Measurements from ENCODE around the gene FDX2.

Gene FDX2

DNA sequence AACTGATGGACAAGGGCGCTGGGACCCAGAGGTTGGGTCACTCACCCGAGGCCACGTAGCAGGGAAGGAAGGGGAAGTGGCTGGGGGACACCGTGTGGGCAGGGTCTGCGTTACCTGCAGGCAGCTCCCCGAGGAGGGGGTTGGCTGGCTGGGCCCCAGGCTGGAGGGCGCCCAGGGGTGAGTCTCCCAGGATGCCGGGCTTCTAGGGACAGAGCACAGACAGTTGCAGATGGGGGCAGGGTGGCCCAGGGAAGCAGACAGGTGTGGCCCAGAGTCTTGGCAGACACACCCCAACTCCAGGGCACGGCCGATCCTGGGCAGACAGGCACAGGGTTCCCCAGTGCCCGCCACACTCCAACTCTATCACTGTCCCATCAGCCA lies 5.6 kb upstream of the FDX2 start:
- no peak for DNase-seq (ENCODE audit: low spot score)
- TF ChIP-seq, protein P1, sequence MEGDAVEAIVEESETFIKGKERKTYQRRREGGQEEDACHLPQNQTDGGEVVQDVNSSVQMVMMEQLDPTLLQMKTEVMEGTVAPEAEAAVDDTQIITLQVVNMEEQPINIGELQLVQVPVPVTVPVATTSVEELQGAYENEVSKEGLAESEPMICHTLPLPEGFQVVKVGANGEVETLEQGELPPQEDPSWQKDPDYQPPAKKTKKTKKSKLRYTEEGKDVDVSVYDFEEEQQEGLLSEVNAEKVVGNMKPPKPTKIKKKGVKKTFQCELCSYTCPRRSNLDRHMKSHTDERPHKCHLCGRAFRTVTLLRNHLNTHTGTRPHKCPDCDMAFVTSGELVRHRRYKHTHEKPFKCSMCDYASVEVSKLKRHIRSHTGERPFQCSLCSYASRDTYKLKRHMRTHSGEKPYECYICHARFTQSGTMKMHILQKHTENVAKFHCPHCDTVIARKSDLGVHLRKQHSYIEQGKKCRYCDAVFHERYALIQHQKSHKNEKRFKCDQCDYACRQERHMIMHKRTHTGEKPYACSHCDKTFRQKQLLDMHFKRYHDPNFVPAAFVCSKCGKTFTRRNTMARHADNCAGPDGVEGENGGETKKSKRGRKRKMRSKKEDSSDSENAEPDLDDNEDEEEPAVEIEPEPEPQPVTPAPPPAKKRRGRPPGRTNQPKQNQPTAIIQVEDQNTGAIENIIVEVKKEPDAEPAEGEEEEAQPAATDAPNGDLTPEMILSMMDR (IDR thresholded peaks at IDR 0.05; ENCODE audit: extremely low read depth, missing control alignments): no peak

DNA sequence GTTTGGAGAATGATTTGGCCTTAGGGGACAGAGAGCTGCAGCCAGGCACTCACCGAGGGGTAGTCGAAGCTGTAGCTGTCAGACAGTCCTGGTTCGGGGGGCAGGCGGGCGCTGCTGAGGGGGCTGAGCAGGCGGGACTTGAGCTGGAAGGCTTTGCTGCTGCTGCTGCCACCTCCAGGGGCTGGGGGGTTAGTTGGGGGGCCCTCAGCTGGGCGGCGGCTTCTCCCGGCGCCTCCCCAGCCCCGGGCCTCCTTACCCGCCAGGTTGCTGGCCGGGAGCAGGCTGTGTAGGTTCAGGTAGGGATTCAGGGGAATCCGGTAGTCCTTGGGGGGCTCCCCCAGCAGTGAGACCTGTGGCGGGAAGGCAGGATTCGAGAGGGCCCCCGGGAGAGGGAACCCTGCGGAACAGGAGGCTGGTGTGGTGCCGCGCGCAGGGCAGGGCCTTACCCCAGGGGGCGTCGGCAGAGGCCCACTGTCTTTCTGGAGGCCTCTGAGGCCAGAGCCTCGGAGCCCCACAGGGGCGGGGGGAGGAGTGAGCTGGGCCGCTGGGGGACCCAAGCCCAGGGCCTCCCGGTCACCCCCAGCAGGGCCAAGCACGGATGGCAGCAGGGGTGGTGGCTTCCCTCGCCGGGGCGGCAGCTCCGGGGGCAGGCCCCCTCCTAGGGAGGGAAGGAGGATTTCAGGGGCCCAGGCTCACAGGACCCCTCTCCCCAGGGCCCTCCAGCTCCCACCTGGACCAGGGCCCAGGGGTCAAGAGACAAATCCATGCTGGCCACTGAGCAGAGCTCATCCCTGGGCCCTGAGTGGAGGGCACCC lies 5.0 kb upstream of the FDX2 start:
- TF ChIP-seq, protein P1 (IDR thresholded peaks at IDR 0.05; ENCODE audit: extremely low read depth, missing control alignments): no peak
- DNase-seq (ENCODE audit: low spot score): no peak

DNA sequence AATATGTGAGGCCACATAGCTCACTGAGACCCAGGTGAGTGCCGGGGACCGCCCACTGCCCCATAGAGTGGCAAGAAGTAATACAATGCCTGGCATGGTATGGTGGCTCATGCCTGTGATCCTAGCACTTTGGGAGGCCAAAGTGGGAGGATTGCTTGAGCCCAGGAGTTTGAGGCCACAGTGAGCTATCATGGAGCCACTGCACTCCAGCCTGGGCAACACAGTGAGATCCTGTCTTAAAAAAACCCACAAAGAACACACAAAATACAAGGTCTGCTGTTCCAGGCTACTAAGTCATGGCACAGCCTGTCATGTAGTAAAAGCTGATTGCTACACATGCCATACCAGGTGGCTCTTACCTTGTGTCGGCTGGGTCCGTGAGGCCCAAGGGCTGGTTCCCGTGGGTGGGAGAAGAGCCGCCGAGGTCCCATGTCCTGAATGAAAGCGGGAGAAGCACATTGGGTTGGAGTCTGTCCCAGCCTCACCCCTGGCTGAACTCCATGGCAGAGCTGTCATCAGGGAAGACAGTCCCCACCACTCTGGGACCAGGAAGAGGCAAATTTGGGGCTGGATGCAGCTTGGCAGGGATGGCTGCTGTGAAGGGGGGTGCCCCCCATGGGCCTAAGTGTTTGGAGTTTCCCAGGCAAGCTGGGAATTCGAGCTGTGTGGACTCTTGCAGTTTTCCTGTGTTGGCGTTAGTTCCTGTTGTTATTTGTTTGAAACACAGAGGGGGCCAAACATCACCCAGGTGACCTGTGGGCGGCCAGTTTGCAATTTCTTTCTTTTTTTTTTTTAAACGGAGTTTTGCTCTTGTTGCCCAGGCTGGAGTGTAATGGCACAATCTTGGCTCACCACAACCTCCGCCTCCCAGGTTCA lies 3.2 kb upstream of the FDX2 start:
- TF ChIP-seq, protein P1 (IDR thresholded peaks at IDR 0.05; ENCODE audit: extremely low read depth, missing control alignments): no peak
- DNase-seq (ENCODE audit: low spot score): no peak

DNA sequence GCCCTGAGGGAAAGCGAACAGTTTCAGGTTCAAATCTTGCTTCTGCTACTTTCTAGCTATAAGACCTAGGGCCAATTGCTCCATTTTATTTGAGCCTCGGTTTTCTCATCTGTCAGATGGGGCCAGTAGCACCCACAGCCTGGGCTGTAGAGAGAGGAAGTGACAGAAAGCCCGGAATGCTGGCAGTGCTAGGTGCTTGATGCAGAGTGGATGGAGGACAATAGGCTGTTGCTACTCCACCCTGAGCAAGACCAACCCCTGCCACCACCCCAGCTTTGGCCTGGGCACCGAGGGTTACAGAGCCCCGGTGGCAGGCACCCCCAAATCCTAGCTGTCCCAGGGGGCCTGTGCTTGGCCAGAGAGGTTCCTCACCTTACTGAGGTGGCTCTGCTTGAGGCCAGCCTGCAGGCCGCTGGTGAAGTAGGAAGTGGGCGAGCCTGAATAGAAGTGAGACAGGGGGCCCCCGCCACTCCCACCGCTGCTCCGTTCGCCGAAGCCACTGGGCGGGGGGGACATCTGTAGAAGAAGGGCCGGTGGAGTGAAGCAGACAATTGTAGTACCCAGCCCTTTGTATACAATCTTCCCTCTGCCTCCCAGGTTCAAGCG lies 2.1 kb upstream of the FDX2 start:
- DNase-seq (ENCODE audit: low spot score): no peak
- TF ChIP-seq, protein P1 (IDR thresholded peaks at IDR 0.05; ENCODE audit: extremely low read depth, missing control alignments): no peak

DNA sequence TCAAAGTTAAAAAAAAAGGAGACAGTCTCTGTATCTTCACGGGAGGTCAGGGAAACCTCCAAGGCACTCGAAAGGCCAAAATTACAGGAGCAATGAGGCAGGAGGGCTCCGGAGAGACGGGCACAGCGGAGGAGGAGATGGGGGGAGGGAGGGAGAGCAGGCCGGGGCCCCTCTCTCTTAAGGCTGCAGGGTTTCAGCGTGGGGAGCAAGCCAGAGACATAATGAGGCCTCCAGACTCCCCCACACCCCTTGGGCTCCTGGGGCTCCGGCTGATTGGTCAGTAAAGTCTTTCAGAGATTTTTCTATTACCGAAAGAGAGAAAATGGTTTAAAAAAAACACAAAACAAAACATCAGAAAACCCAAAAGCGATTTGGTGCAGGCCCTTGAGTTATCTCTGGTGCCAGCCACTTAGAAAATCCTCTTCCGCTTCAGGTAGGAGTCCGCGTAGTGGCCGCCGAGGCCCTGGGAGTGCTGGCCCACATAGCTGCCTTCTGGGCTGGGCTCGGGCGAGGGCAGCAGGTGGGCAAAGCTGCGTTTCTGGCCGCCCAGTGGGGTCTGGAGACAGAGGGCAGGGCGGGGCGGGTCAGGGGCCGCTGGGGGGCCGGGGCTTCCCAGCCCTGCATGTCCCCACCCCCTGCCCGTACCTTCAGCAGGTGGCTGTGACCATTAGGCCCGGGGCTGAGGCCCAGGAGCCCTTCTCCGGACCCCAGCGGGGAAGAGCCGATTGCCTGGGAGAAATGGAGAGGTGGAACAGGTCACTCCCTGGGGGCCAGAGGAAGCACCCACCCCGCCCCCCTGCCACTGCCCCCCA lies 1.4 kb upstream of the FDX2 start:
- TF ChIP-seq, protein P1 (IDR thresholded peaks at IDR 0.05; ENCODE audit: extremely low read depth, missing control alignments): no peak
- DNase-seq (ENCODE audit: low spot score): no peak

DNA sequence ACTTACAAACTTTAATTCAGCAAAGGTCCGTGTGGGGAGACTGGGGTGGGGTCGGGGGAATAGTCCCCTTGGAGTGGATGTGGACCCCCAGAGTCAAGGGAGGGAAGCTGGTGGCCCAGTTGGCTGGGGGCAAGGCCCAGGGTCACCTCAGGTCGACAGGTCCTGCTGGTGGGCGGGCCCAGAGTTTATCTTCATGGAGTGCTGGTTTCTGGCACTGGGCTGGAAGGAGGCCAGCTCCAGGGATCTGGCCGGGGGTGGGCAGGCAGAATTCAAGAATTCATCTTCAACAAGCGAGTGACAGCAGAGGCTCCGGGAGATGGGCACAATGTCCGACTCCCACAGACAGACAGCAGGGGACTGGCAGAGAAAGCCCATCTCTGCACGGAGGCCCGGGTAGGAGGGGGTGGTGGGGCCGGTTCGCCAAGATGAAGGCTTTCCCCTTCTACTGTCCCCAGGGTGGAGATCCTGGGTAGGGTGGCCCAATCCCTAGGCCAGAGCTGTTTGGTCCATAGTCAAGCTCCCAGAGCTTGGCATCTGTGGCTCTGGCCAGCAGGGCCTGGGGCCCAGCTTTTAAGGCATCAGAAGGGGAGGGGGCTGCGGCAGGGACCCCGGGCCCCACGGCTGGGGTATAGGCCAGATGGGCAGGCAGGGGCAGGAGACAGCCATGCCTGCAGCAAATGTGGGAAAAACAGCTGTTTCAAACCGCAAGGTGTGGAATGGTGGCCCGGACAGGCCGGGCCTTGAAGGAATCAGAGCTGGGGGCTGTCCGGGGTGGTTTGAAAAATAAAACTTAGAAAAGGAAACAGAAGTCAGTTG lies 622 bp upstream of the FDX2 start:
- DNase-seq (ENCODE audit: low spot score): no peak
- TF ChIP-seq, protein P1 (IDR thresholded peaks at IDR 0.05; ENCODE audit: extremely low read depth, missing control alignments): no peak

Measured in GM20000 (cell line).